ENCODE measurements around the gene TNRC6B.

GRCh38 chr22:40179526-40179925 lies 1.8 kb downstream of the TNRC6B start:
- no peak for TF ChIP-seq EZH2phosphoT487 (IDR thresholded peaks at IDR 0.05; ENCODE audit: low read depth)
- no peak for TF ChIP-seq CTCF (IDR thresholded peaks at IDR 0.05; ENCODE audit: low read depth, low read length)
